ENCODE measurements around the gene UST.
"Not testable (repeated sequence)": the region's sequence is repeated elsewhere in the genome, so short reads cannot be mapped to it uniquely, and the experiment has no call there.

The UST gene

GRCh38 chr6:148912252-148912651, 165.4 kb downstream of the UST start:
- no peak for DNase-seq

- DNase-seq: peak; percentile 85
These were observed 169.0 kb downstream of the UST start for GRCh38 chr6:148915810-148916209.

- not testable (repeated sequence) for DNase-seq
These were observed 169.7 kb downstream of the UST start for GRCh38 chr6:148916485-148916884.

GRCh38 chr6:148924226-148925012, 177.6 kb downstream of the UST start:
- DNase-seq: no peak

GRCh38 chr6:148925701-148926100, 178.9 kb downstream of the UST start:
- no peak for DNase-seq

- DNase-seq: no peak
These were observed 179.6 kb downstream of the UST start for GRCh38 chr6:148926478-148926877.

- no peak for DNase-seq
These were observed 180.8 kb downstream of the UST start for GRCh38 chr6:148927586-148927985.

GRCh38 chr6:148928811-148929210, 182.0 kb downstream of the UST start:
- no peak for DNase-seq

GRCh38 chr6:148932208-148932607, 185.4 kb downstream of the UST start:
- DNase-seq: no peak

- DNase-seq: no peak
These were observed 185.9 kb downstream of the UST start for GRCh38 chr6:148932731-148933130.

- DNase-seq: no peak
These were observed 187.7 kb downstream of the UST start for GRCh38 chr6:148934539-148934938.

- no peak for DNase-seq
These were observed 188.1 kb downstream of the UST start for GRCh38 chr6:148934961-148935360.

GRCh38 chr6:148935705-148936435, 189.0 kb downstream of the UST start:
- no peak for DNase-seq

GRCh38 chr6:148943451-148943850, 196.6 kb downstream of the UST start:
- DNase-seq: no peak

GRCh38 chr6:148944608-148945007, 197.8 kb downstream of the UST start:
- no peak for DNase-seq

GRCh38 chr6:148945301-148946021, 198.6 kb downstream of the UST start:
- DNase-seq: no peak

- peak; percentile 88 for DNase-seq
These were observed 201.0 kb downstream of the UST start for GRCh38 chr6:148947621-148948444.

GRCh38 chr6:148951662-148952061, 204.8 kb downstream of the UST start:
- no peak for DNase-seq

GRCh38 chr6:148952147-148953035, 205.6 kb downstream of the UST start:
- DNase-seq: peak; percentile 77

GRCh38 chr6:148954461-148954860, 207.6 kb downstream of the UST start:
- no peak for DNase-seq

GRCh38 chr6:148954934-148955333, 208.1 kb downstream of the UST start:
- DNase-seq: peak; percentile 54

- no peak for DNase-seq
These were observed 208.6 kb downstream of the UST start for GRCh38 chr6:148955441-148955840.

Measured in NCI-H146 (cell line).